WTC11 (cell line): ENCODE data around the gene SPPL2B.

Experiments
- CREB1 ChIP-seq: sonication (generic); formaldehyde crosslinking; IDR thresholded peaks from 2 replicates; pipeline ENCODE4 v1.8.0; 2023; ENCODE audit warnings: mild to moderate bottlenecking, missing genetic modification reagents
- E2F1 ChIP-seq: sonication (generic); formaldehyde crosslinking; IDR thresholded peaks from 2 replicates; pipeline ENCODE4 v1.8.0; 2022; ENCODE audit warnings: mild to moderate bottlenecking, missing genetic modification reagents
- JAZF1 ChIP-seq: fragments of 250-450 bp; sonication (Bioruptor Pico); IDR thresholded peaks from 2 replicates; pipeline ENCODE4 v1.9.0; 2021; ENCODE audit warnings: moderate library complexity, mild to moderate bottlenecking, inconsistent platforms
- PREB ChIP-seq: sonication (generic); formaldehyde crosslinking; IDR thresholded peaks from 2 replicates; pipeline ENCODE4 v1.8.1; 2022; ENCODE audit warnings: mild to moderate bottlenecking, missing genetic modification reagents, moderate library complexity, borderline replicate concordance
- TEAD4 ChIP-seq: sonication (generic); formaldehyde crosslinking; IDR thresholded peaks from 2 replicates; pipeline ENCODE4 v1.8.0; 2022; ENCODE audit warnings: mild to moderate bottlenecking, missing genetic modification reagents
- ZNF219 ChIP-seq: sonication (generic); formaldehyde crosslinking; IDR thresholded peaks from 2 replicates; pipeline ENCODE4 v1.8.0; 2023; ENCODE audit warnings: missing genetic modification reagents, mild to moderate bottlenecking, borderline replicate concordance
- ZSCAN18 ChIP-seq: fragments of 250-450 bp; sonication (Bioruptor Pico); IDR thresholded peaks from 2 replicates; pipeline ENCODE4 v2.1.2; 2022; ENCODE audit warnings: mild to moderate bottlenecking, moderate library complexity
- TF ChIP-seq, protein P1 (sequence below): fragments of 200-600 bp; IDR thresholded peaks from 2 replicates; pipeline ENCODE4 v1.8.0; 2022; ENCODE audit warnings: antibody characterized with exemption
- TF ChIP-seq, protein P2 (sequence below): sonication (generic); formaldehyde crosslinking; IDR thresholded peaks from 2 replicates; pipeline ENCODE4 v1.8.1; 2022; ENCODE audit warnings: mild to moderate bottlenecking, moderate library complexity, missing genetic modification reagents
- TF ChIP-seq, protein P3 (sequence below): sonication (generic); formaldehyde crosslinking; conservative IDR thresholded peaks from 2 replicates; pipeline ENCODE4 v1.8.1; 2022; ENCODE audit warnings: mild to moderate bottlenecking, missing genetic modification reagents

DNA sequence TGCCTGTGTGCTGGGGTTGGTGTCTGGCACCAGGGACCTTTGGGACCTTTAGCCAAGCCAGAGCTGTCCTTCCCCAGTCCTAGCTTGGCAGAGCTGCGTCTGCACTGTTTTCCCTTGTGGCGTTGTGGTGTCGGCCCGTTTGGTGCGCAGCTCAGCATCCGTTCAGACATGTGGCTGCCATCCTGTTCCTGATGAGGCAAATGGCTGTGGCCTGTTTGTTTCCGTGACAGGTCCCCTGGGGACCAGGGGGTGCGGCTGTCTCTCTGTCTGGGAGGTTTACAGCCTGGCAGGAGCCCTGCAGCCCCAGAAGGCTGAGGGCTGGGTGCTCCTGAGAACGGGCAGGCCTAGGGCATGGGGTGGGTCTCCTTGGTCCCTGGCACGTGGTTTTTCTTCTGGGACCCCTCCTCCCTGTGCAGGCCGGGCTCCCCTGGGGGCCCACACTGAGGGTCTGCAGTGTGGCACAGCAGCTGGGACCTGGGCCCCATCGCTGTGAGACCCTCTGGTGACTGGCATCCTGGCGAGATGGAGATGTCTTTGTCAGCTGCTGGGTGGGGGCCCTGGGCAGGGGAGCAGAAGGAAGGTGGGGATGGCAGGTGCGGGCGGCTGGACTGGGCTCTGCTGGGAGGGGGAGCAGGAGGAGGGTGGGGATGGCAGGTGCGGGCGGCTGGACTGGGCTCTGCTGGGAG lies 4.0 kb downstream of the SPPL2B start:
- TF ChIP-seq, protein P1, sequence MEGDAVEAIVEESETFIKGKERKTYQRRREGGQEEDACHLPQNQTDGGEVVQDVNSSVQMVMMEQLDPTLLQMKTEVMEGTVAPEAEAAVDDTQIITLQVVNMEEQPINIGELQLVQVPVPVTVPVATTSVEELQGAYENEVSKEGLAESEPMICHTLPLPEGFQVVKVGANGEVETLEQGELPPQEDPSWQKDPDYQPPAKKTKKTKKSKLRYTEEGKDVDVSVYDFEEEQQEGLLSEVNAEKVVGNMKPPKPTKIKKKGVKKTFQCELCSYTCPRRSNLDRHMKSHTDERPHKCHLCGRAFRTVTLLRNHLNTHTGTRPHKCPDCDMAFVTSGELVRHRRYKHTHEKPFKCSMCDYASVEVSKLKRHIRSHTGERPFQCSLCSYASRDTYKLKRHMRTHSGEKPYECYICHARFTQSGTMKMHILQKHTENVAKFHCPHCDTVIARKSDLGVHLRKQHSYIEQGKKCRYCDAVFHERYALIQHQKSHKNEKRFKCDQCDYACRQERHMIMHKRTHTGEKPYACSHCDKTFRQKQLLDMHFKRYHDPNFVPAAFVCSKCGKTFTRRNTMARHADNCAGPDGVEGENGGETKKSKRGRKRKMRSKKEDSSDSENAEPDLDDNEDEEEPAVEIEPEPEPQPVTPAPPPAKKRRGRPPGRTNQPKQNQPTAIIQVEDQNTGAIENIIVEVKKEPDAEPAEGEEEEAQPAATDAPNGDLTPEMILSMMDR: no peak
- TF ChIP-seq TEAD4 (CRISPR knock-in tag) (no peak), CREB1 (no peak), E2F1 (CRISPR knock-in tag) (no peak), JAZF1 (CRISPR knock-in tag) (no peak), ZNF219 (CRISPR knock-in tag) (no peak), ZSCAN18 (CRISPR knock-in tag) (no peak), PREB (no peak)
- TF ChIP-seq, protein P2, sequence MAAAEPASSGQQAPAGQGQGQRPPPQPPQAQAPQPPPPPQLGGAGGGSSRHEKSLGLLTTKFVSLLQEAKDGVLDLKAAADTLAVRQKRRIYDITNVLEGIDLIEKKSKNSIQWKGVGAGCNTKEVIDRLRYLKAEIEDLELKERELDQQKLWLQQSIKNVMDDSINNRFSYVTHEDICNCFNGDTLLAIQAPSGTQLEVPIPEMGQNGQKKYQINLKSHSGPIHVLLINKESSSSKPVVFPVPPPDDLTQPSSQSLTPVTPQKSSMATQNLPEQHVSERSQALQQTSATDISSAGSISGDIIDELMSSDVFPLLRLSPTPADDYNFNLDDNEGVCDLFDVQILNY (CRISPR knock-in tag): no peak
- TF ChIP-seq, protein P3, sequence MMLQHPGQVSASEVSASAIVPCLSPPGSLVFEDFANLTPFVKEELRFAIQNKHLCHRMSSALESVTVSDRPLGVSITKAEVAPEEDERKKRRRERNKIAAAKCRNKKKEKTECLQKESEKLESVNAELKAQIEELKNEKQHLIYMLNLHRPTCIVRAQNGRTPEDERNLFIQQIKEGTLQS (CRISPR knock-in tag): no peak
